Measurements from ENCODE around the gene THSD8. TPM values are rescaled to one million over a fixed set of nuclear protein-coding genes. Genes with fewer than 3 reads are reported as not detected.

THSD8 gene
- total and polyA plus RNA-seq, 2 donors (not counting 1 experiment from before 2014, with no cell fraction given): not detected

- H4K20me1 ChIP-seq (ENCODE audit: control insufficient read depth, extremely low read depth, insufficient read depth, low read length): no peaks in the 10 kb centered on the region
- no peaks in the 10 kb centered on the region for H3K27me3 ChIP-seq (ENCODE audit: control insufficient read depth, insufficient read depth, low read length)
- peak overlapping the region; percentile 97 for H3K4me2 ChIP-seq (ENCODE audit: extremely low read depth, insufficient read depth, low read length)
- peak overlapping the region; percentile 81 for H3K9ac ChIP-seq (ENCODE audit: insufficient read depth, low read length)
- H3K9me3 ChIP-seq (ENCODE audit: control insufficient read depth, insufficient read depth, low read depth, low read length): no peaks in the 10 kb centered on the region
- H3K79me2 ChIP-seq (ENCODE audit: control insufficient read depth, insufficient read depth, low read length): peaks cover 20% of the 10 kb centered on the region
- peak overlapping the region; percentile 17 to 96 (median 33) for H3K4me3 ChIP-seq (replicated peaks in 1 of 4; ENCODE audit: control extremely low read depth in 1 of 4, insufficient read depth in 1 of 4, low read depth in 3 of 4, low read length in 4 of 4)
- TF ChIP-seq EZH2 (IDR thresholded peaks at IDR 0.05; ENCODE audit: low read length, missing control alignments): no peak
- no peak for TF ChIP-seq CTCF (conservative IDR thresholded peaks at IDR 0.05 in 1 of 2, IDR thresholded peaks at IDR 0.05 in 1 of 2; ENCODE audit: low read depth in 1 of 2, low read length in 2 of 2)
- H3K27ac ChIP-seq (ENCODE audit: insufficient read depth, low read length): peak overlapping the region; percentile 97
- peaks cover 2% of the 10 kb centered on the region for H3K36me3 ChIP-seq (ENCODE audit: control insufficient read depth, insufficient read depth, low read length)
- DNase-seq (ENCODE audit: low read depth in 2 of 2): no peak
- H2AFZ ChIP-seq (ENCODE audit: low read length): no peak overlapping the region
- H3K4me1 ChIP-seq (ENCODE audit: control insufficient read depth, extremely low read depth, insufficient read depth, low read length): peaks cover 25% of the 10 kb centered on the region
Observed at GRCh38 chr19:12789098-12789903, 12.6 kb upstream of the THSD8 start.

GRCh38 chr19:12789904-12790619, 11.8 kb upstream of the THSD8 start:
- peaks cover 25% of the 10 kb centered on the region for H3K4me1 ChIP-seq (ENCODE audit: control insufficient read depth, extremely low read depth, insufficient read depth, low read length)
- peaks cover 2% of the 10 kb centered on the region for H3K36me3 ChIP-seq (ENCODE audit: control insufficient read depth, insufficient read depth, low read length)
- peak overlapping the region; percentile 1 to 96 (median 36) for H3K4me3 ChIP-seq (replicated peaks in 1 of 4; ENCODE audit: control extremely low read depth in 1 of 4, insufficient read depth in 1 of 4, low read depth in 3 of 4, low read length in 4 of 4)
- H3K4me2 ChIP-seq (ENCODE audit: extremely low read depth, insufficient read depth, low read length): peak overlapping the region; percentile 97
- no peak overlapping the region for H2AFZ ChIP-seq (ENCODE audit: low read length)
- TF ChIP-seq EZH2 (IDR thresholded peaks at IDR 0.05; ENCODE audit: low read length, missing control alignments) (no peak), CTCF (conservative IDR thresholded peaks at IDR 0.05 in 1 of 2, IDR thresholded peaks at IDR 0.05 in 1 of 2; ENCODE audit: low read depth in 1 of 2, low read length in 2 of 2) (no peak)
- H3K27me3 ChIP-seq (ENCODE audit: control insufficient read depth, insufficient read depth, low read length): no peaks in the 10 kb centered on the region
- no peaks in the 10 kb centered on the region for H4K20me1 ChIP-seq (ENCODE audit: control insufficient read depth, extremely low read depth, insufficient read depth, low read length)
- no peaks in the 10 kb centered on the region for H3K9me3 ChIP-seq (ENCODE audit: control insufficient read depth, insufficient read depth, low read depth, low read length)
- H3K27ac ChIP-seq (ENCODE audit: insufficient read depth, low read length): peak overlapping the region; percentile 97
- H3K79me2 ChIP-seq (ENCODE audit: control insufficient read depth, insufficient read depth, low read length): peaks cover 20% of the 10 kb centered on the region
- peak overlapping the region; percentile 81 for H3K9ac ChIP-seq (ENCODE audit: insufficient read depth, low read length)
- DNase-seq (ENCODE audit: low read depth in 2 of 2): peak; percentile 96

GRCh38 chr19:12790628-12791344, 11.1 kb upstream of the THSD8 start:
- peak overlapping the region; percentile 97 for H3K4me2 ChIP-seq (ENCODE audit: extremely low read depth, insufficient read depth, low read length)
- peak overlapping the region; percentile 81 for H3K9ac ChIP-seq (ENCODE audit: insufficient read depth, low read length)
- peaks cover 2% of the 10 kb centered on the region for H3K36me3 ChIP-seq (ENCODE audit: control insufficient read depth, insufficient read depth, low read length)
- TF ChIP-seq EZH2 (IDR thresholded peaks at IDR 0.05; ENCODE audit: low read length, missing control alignments) (no peak), CTCF (conservative IDR thresholded peaks at IDR 0.05 in 1 of 2, IDR thresholded peaks at IDR 0.05 in 1 of 2; ENCODE audit: low read depth in 1 of 2, low read length in 2 of 2) (no peak)
- no peaks in the 10 kb centered on the region for H3K27me3 ChIP-seq (ENCODE audit: control insufficient read depth, insufficient read depth, low read length)
- H3K79me2 ChIP-seq (ENCODE audit: control insufficient read depth, insufficient read depth, low read length): peaks cover 20% of the 10 kb centered on the region
- no peaks in the 10 kb centered on the region for H4K20me1 ChIP-seq (ENCODE audit: control insufficient read depth, extremely low read depth, insufficient read depth, low read length)
- H2AFZ ChIP-seq (ENCODE audit: low read length): no peak overlapping the region
- peaks cover 24% of the 10 kb centered on the region for H3K4me1 ChIP-seq (ENCODE audit: control insufficient read depth, extremely low read depth, insufficient read depth, low read length)
- H3K27ac ChIP-seq (ENCODE audit: insufficient read depth, low read length): peak overlapping the region; percentile 97
- peak overlapping the region; percentile 1 to 96 (median 36) for H3K4me3 ChIP-seq (replicated peaks in 1 of 4; ENCODE audit: control extremely low read depth in 1 of 4, insufficient read depth in 1 of 4, low read depth in 3 of 4, low read length in 4 of 4)
- H3K9me3 ChIP-seq (ENCODE audit: control insufficient read depth, insufficient read depth, low read depth, low read length): no peaks in the 10 kb centered on the region
- no peak for DNase-seq (ENCODE audit: low read depth in 2 of 2)

Measured in fibroblast of lung (primary cell).